Gastrocnemius medialis (tissue), 4 donors: Measurements from ENCODE around the gene TEX14. TPM values are rescaled to one million over a fixed set of nuclear protein-coding genes. Genes with fewer than 3 reads are reported as not detected.

Experiments
- ATAC-seq, 2 donors: fragments of 150-250 bp; one replicate each; pipeline ENCODE4 v1.9.1; 2016
- DNase-seq, 2 donors: peaks; one replicate each; pipeline ENCODE4 v3.0.0-alpha.2; 2019
- H3K27ac ChIP-seq, 4 donors: fragments of 200-600 bp; sonication (generic); 1 replicate in 1 of 4; 2 replicates in 3 of 4; pipeline ENCODE4 v1.5.1; 2016 to 2018; ENCODE audit warnings: mild to moderate bottlenecking in 2 of 4, moderate library complexity in 1 of 4
- H3K27me3 ChIP-seq, 3 donors: fragments of 200-600 bp; sonication (generic) in 2 of 3; 1 replicate in 1 of 3; 2 replicates in 2 of 3; pipeline versions ENCODE4 v1.5.1 to v1.6.0; 2016 to 2019; ENCODE audit warnings: mild to moderate bottlenecking in 1 of 3, moderate library complexity in 1 of 3
- H3K36me3 ChIP-seq, 2 donors: fragments of 200-600 bp; sonication (generic) in 1 of 2; one replicate each; pipeline ENCODE4 v1.5.1; 2017 to 2018
- H3K4me1 ChIP-seq, 2 donors: fragments of 200-600 bp; sonication (generic) in 1 of 2; one replicate each; pipeline ENCODE4 v1.5.1; 2016 to 2017; ENCODE audit warnings: mild to moderate bottlenecking in 2 of 2
- H3K4me3 ChIP-seq, 4 donors: fragments of 200-600 bp; sonication (generic) in 3 of 4; 1 replicate in 1 of 4; 2 replicates in 3 of 4; pipeline ENCODE4 v1.5.1; 2016 to 2019; ENCODE audit warnings: mild to moderate bottlenecking in 2 of 4
- H3K9me3 ChIP-seq, 3 donors: fragments of 200-600 bp; sonication (generic) in 2 of 3; 1 replicate in 1 of 3; 2 replicates in 2 of 3; pipeline ENCODE4 v1.5.1; 2016 to 2019
- POLR2A ChIP-seq, 2 donors: fragments of 450-650 bp; IDR thresholded peaks; one replicate each; pipeline ENCODE4 v1.6.1; 2017; ENCODE audit warnings: antibody characterized with exemption in 2 of 2, mild to moderate bottlenecking in 2 of 2, moderate library complexity in 2 of 2
- in situ Hi-C, 4 donors: fragments of 200-750 bp; cut with MboI; loops; one replicate each; pipeline versions ENCODE4 v1.15.0 to v1.8.0; 2017; ENCODE audit warnings: low sequenced_read_pairs in 4 of 4
- intact Hi-C: fragments of 100-400 bp; cut with DNase I; formaldehyde crosslinking; loops from one replicate; pipeline ENCODE4 v1.15.1; 2023; ENCODE audit warnings: low total_unique reads
- total RNA-seq, 4 donors: library from RNA; depleted of rRNA; stranded (reverse); fragments of >200 nt; gene quantifications; one replicate each; pipeline versions ENCODE4 v1.1.0 to v1.2.3, GENCODE V29; 2016
- TF ChIP-seq, protein P1 (sequence below), 5 experiments: fragments of 450-650 bp in 3 of 5; fragments of 200-600 bp in 2 of 5; sonication (generic) in 2 of 5; IDR thresholded peaks in 4 of 5; conservative IDR thresholded peaks in 1 of 5; 1 replicate in 4 of 5; 2 replicates in 1 of 5; pipeline ENCODE4 v1.5.1; 2016 to 2019; ENCODE audit warnings: antibody characterized with exemption in 5 of 5, mild to moderate bottlenecking in 3 of 5, moderate library complexity in 3 of 5

The TEX14 gene
- total RNA-seq, 4 donors from 2014 or later = not detected

DNA sequence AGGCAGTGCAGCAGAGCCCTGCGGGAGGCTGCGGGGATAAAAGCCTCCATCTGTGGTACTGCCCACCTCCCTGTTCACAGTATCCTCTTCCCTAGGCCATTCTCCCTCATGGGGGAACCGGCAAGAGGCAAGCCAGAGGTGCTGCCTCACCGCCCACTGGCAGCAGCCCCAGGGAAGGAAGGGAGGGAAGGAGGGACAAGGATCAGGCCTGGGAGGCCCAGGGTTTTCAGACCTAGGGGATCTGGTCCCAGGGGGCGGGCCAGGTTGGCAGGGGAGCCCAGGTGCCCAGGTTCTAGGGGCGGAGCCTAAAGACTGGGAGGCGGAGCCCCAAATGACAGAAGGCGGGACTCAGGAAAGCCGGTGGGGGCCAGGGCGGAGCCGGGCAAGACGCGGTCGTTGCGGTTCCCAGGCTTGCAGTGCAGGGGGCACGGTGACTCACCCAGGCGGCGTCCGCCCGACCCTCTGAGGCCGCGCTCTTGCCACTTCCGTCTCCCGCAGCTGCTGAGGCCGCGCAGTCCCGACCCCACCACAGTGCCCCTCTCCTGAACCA lies 174.4 kb downstream of the TEX14 start:
- Histone ChIP-seq H3K4me3 (peak overlapping the region; percentile 64 to 84 (median 78)), H3K27me3 (no peaks in the 10 kb centered on the region), H3K9me3 (no peaks in the 10 kb centered on the region), H3K36me3 (peaks cover 0 to 3% of the 10 kb centered on the region in 2 donors), H3K4me1 (peaks cover 30 to 37% of the 10 kb centered on the region in 2 donors), H3K27ac (peak overlapping the region; percentile 91 to 95 (median 93))
- DNase-seq (no peak), ATAC-seq (peak; percentile 33 to 41)
- TF ChIP-seq, protein P1, sequence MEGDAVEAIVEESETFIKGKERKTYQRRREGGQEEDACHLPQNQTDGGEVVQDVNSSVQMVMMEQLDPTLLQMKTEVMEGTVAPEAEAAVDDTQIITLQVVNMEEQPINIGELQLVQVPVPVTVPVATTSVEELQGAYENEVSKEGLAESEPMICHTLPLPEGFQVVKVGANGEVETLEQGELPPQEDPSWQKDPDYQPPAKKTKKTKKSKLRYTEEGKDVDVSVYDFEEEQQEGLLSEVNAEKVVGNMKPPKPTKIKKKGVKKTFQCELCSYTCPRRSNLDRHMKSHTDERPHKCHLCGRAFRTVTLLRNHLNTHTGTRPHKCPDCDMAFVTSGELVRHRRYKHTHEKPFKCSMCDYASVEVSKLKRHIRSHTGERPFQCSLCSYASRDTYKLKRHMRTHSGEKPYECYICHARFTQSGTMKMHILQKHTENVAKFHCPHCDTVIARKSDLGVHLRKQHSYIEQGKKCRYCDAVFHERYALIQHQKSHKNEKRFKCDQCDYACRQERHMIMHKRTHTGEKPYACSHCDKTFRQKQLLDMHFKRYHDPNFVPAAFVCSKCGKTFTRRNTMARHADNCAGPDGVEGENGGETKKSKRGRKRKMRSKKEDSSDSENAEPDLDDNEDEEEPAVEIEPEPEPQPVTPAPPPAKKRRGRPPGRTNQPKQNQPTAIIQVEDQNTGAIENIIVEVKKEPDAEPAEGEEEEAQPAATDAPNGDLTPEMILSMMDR (IDR thresholded peaks at IDR 0.05 in 4 of 5, conservative IDR thresholded peaks at IDR 0.05 in 1 of 5) = no peak
- peak; percentile 45 to 68 for TF ChIP-seq POLR2A (IDR thresholded peaks at IDR 0.05)
- intact Hi-C loops = loop anchor here (1.0 to 5.0 kb wide), 2 partner anchors 165 to 640 kb away; partner anchors contain the start of genes PRR11, SKA2 and SUPT4H1
- in situ Hi-C loops = loop anchor here (10.0 to 25.0 kb wide), 3 partner anchors 145 to 495 kb away; no protein-coding TSS in a partner anchor

DNA sequence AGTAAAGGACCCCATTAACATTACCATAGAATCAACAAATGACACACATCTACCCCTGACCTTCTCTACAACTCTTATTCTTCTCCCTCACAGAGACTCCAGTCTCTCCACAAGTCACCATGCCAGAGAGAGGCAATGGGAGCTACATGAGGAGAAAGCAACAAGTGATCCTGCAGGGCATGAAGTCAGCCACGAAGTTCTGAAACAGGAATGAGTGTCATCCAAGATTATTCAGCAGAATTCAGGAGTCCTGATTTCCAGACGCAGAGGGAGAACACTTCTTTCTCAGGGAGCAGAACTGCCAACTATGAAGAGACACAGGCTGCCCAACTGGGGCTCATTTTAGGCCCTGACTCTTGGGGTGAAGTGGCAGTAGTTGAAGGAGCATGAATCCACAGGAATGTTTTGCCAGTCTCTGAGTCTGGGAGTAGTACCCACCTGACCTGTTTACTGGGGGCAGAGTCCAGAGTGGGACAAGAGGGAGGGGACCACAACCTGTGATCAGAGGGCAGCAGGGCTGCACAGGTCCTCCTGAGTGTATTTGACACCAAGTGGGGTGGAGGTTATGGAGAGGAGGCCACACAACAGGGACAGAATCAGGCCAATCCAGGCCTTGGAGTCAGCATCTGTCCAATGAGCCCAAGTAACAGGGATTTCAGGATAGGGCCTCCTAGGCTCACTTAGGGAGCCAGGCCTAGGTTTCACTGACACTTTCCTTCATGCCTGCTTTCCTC lies 175.0 kb downstream of the TEX14 start:
- no peaks in the 10 kb centered on the region for H3K9me3 ChIP-seq
- intact Hi-C loops = loop anchor here (1.0 to 5.0 kb wide), 2 partner anchors 165 to 640 kb away; partner anchors contain the start of genes PRR11, SKA2 and SUPT4H1
- peak overlapping the region; percentile 91 to 95 (median 93) for H3K27ac ChIP-seq
- DNase-seq (no peak), ATAC-seq (no peak)
- H3K36me3 ChIP-seq = peaks cover 0 to 10% of the 10 kb centered on the region in 2 donors
- in situ Hi-C loops = loop anchor here (10.0 to 25.0 kb wide), 3 partner anchors 145 to 495 kb away; no protein-coding TSS in a partner anchor
- no peaks in the 10 kb centered on the region for H3K27me3 ChIP-seq
- H3K4me1 ChIP-seq = peaks cover 30 to 37% of the 10 kb centered on the region in 2 donors
- TF ChIP-seq, protein P1 (IDR thresholded peaks at IDR 0.05 in 4 of 5, conservative IDR thresholded peaks at IDR 0.05 in 1 of 5) = no peak
- no peak for TF ChIP-seq POLR2A (IDR thresholded peaks at IDR 0.05)
- peak overlapping the region; percentile 64 to 84 (median 78) for H3K4me3 ChIP-seq

DNA sequence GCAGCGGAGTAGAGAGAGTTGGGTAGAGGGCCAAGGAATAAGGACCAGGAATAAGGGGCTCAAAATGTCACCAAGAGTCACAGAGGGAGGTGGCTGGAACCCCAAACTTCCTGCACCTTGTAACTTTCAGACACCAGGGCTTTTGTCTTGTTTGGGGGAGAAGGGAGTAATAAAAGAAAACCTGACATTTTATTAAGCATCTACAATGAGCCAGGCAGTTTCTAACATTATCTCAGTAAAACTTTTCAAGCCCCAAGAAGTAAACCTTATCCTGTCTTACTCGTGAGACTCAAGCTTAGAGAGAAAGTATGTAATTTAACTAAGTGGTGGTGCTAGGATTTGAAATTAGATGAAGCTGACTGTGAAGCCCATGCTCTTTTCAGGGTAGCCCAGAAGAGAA lies 176.6 kb downstream of the TEX14 start:
- Histone ChIP-seq H3K9me3 (no peaks in the 10 kb centered on the region), H3K36me3 (peaks cover 0 to 25% of the 10 kb centered on the region in 2 donors), H3K4me3 (no peak overlapping the region), H3K27ac (peak overlapping the region; percentile 77 to 84 (median 80)), H3K27me3 (no peaks in the 10 kb centered on the region), H3K4me1 (peaks cover 30 to 32% of the 10 kb centered on the region in 2 donors)
- in situ Hi-C loops (loop anchor here (10.0 to 25.0 kb wide), 3 partner anchors 147 to 497 kb away; no protein-coding TSS in a partner anchor), intact Hi-C loops (loop anchor here (5.0 kb wide), 1 partner anchor 642 kb away; the partner anchor contains the start of genes PRR11 and SKA2)
- TF ChIP-seq, protein P1 (IDR thresholded peaks at IDR 0.05 in 4 of 5, conservative IDR thresholded peaks at IDR 0.05 in 1 of 5) = no peak
- TF ChIP-seq POLR2A (IDR thresholded peaks at IDR 0.05) = no peak
- ATAC-seq = no peak
- no peak for DNase-seq

DNA sequence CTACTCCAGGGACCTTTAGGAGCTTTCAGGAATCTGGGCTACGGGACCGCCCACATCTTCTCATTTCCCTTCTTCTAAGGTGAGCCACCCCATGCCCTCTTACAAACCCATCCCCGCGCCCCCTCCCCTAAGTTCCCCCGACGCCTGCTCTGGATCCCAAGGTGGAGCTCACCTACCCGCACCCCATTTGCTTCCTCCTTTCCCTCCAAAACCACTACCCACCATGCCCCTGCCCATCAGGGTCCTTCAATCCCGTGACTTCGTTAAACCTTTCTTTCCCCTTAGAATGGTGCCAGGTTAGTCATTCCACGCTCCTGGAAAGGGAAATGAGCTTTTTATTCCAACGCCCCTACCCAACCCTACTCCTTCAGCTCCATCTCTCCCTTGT lies 177.1 kb downstream of the TEX14 start:
- intact Hi-C loops = loop anchor here (5.0 kb wide), 1 partner anchor 643 kb away; the partner anchor contains the start of genes PRR11 and SKA2
- Histone ChIP-seq H3K36me3 (peaks cover 0 to 30% of the 10 kb centered on the region in 2 donors), H3K9me3 (no peaks in the 10 kb centered on the region), H3K4me1 (peaks cover 27 to 30% of the 10 kb centered on the region in 2 donors), H3K27ac (peak overlapping the region; percentile 77 to 84 (median 80)), H3K27me3 (no peaks in the 10 kb centered on the region), H3K4me3 (peak overlapping the region; percentile 50 to 74 (median 62))
- ATAC-seq (no peak), DNase-seq (no peak)
- in situ Hi-C loops = loop anchor here (10.0 to 25.0 kb wide), 3 partner anchors 148 to 498 kb away; no protein-coding TSS in a partner anchor
- TF ChIP-seq POLR2A (IDR thresholded peaks at IDR 0.05) = no peak
- TF ChIP-seq, protein P1 (IDR thresholded peaks at IDR 0.05 in 4 of 5, conservative IDR thresholded peaks at IDR 0.05 in 1 of 5) = no peak
